GM19463 (cell line): ENCODE results near the gene GPR4.
A peak's percentile ranks its signal among the peaks of the same experiment; 100 is the strongest.
"Not testable (repeated sequence)": the region's sequence is repeated elsewhere in the genome, so short reads cannot be mapped to it uniquely, and the experiment has no call there.

ENCODE experiments used
- ATAC-seq: cut with Tn5 transposase; IDR thresholded peaks from one replicate; pipeline ENCODE4 v1.9.1; 2021; ENCODE audit warnings: mild to moderate bottlenecking, moderate library complexity; ENCODE audit not compliant: unreplicated experiment

The GPR4 gene

DNA sequence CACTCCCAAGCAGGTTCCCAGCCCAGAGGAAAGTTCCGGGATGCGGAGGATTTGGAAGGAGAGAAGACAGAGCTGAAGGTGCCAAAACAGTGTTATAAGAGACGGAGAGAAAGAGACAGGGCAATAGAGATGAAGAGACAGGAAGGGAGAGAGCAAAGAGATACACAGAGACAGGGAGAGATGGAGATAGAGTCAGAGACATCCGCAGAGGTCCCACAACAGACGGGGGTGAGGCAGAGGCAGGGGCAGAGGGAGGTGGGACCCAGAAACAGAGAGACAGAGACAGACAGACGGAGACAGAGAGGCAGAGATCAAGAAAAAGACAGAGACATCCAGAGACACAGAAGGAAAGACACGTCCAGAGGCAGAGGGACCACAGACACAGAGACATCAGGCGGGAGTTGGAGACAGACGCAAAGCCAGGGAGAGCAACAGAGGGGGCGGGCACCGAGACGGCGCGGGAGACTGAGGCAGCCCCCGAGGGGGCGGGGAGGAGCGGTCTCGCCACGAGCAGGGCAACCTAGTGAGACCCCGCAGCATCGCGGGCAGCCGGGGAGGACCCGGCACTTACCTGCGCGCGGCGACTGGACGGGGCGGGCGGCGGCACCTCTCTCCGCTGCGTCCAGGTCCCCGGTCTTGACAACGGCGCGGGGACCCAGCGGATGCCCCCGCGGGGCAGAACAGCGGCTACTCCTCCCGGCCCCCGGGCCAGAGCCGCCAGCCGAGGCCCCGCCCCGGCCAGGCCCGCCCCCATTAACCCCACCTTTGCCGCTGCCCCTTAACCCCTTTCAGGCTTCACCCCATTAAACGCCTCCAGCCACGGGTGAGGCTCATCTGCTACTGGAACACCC lies at the start of gene GPR4:
Gene GPR4 (minus strand): TSS at position 689 of the 851 bp plus-strand sequence. CDS start 10,346 bp downstream, outside the sequence.
- no peak for ATAC-seq

DNA sequence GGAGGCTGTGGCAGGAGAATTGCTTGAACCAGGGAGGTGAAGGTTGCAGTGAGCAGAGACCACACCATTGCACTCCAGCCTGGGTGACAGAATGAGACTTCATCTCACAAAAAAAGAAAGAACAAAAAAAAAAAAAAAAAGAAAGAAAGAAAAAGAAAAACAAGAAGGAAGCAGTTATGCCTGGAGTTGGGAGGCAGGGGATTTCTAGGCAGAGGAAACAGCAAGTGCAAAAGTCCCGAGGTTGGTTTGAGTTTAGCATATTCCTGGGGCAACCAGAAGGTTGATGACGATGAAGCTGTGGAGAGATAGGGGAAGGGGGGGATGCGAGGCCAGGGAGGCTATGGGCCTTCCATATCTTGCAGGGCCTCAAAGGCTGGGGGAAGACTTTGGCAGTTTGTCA lies 48.7 kb upstream of the GPR4 start:
- no peak for ATAC-seq

DNA sequence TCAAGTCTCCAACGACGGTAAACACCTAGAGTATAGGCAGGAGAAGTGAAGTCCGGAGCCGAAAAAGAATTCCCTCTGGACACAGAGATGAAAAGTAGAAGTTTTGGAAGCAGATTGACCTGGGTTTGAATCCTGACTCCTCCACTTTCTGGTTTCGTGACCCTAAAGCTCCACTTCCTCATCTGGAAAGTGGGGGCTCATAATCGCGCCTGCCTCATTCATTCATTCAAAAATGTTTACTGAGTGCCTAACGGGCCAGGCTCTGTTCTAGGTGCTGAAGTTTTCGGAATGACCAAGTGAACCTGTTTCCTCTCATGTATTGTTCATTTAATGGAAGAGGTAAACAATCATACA lies 44.3 kb upstream of the GPR4 start:
- no peak for ATAC-seq

DNA sequence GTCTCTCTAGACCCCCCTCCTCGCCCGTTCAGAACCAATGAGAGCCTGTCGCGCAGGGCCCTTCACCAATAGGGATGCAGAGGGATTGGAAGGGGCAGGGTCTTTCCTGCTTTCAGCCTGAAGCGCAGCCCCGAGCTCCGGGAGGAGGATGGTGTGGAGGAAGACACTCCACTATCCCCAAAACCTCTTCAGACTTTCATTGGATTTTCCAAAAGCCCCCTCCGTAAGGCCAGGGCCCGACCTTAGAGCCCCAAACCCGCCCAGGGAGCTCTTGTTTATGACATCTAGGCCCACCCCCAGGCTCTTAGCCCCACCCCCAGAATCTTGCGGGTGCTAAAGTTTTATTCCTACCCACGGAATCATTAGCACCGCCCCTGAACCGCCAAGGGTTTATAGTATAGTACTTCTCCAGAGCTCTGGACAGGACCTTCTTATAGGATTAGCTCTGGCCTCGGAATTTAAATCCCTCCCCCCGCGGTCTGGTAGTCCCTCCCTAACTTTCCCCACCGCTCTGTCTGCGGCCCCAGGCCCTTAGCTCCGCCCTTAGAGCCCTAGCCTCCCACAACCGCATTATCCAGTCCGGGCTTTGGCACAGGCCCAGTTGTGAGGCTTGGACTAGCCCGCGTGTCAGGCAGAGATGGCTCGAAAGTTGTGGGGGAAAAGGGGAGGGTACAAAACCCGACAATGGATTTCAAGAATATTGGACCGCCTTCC lies 43.8 kb upstream of the GPR4 start:
- peak; percentile 39 for ATAC-seq

DNA sequence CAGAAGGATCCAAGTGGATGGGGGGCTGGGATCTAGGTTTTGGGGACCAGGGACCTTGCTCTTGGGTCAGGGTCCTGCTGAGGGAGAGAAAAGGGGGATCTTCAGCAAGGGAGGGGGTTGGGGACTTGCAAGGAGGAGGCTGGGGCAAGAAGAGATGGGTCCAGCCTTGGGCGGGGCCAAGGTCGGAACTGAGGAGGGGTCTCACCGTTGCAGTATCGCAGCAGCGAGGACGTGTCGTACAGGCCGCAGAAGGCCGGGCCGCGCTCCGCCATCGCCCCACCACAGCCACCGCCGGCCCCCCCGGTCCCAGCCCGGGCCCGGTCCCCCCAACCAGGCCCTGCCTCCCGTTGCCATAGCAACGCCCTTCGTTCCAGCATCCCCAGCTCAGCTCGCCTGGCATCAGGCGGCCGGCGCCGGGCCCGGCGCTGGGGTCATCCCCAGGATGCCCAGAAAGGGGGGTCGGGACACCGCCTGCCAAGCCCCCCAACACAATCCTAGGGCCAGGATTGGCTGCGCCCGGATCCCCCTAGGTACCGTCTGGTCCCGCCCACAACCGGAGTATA lies 43.1 kb upstream of the GPR4 start:
- no peak for ATAC-seq

DNA sequence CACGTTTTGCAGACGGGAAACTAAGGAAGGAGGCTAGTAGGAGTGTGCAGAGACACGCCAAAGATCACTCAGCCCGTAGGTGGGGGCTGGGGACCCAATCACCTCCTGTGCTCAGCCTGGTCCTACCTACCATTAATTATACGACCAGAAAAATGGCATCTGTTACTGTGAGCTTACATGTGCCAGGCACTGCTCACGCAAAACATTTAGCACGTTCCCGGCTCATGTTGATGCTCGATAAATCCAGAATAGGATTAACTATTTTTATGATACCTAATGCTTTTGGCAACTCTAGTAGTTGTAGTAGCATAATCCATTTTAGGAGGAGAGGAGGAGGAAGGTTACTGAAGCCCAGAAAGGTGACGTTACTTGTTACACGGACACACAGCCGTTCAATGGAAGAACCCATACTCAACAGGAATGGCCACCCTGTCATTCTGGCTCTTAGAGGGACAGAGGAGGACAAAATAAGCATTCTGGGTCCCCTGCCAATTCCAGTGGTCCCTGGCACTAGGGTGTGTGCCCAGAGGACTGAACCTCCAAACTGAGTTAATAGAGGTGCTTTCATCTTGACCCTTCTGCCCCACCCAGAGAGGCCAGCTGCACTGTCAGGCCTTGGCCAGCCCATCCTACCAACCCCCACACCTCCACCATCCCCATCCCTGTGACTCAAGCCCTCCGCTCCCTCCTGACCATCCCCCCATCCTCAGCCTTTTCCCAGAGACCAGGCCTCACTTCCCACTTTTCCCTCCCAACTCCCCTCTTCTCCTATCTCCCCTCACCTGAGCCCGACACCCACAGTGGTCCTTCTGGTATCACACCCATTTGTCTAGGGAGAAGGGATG lies 42.1 kb upstream of the GPR4 start:
- ATAC-seq, result no peak

DNA sequence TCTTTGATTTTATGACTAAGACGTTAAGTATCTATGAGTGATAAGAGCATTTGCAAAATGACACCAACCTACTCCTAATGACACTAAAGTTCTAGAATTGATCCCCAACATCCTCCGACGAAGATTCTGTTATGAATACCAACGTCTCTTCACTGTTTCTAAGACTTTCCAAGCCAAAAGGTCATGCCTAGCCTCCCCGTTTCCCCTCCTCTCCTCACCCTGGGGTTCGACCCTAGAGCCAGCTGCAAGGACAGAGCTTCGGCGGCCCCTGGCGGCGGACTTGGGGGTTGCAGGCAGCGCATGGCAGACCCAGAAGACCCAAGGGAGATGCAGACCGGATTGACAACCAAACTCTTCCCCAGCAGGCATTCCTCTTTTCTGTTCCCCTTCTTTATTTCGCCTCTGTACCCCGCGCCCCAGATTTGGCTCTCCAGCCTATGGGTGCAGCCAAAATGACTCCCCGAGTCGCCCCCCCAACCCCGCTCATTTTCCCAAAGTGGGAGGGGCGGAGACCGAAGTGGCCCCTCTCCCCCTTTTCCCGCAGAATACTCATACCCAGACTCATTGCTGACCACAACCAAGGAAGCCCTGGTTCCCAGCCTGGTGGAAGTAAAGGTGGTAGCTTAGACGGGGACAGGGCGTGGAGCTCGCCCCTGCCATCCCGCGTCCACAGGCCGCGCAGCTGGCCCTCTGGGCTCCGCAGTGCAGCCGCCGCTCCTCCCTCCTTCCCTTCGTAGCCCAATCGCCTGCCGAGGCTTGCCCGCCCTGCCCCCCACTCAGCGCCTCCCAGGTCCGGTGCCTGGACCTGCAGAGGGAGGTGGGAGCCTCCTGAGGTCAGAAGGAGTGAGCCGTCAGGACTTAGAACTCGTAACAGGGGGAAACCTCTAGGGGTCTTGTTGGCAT lies 41.3 kb upstream of the GPR4 start:
- no peak for ATAC-seq

DNA sequence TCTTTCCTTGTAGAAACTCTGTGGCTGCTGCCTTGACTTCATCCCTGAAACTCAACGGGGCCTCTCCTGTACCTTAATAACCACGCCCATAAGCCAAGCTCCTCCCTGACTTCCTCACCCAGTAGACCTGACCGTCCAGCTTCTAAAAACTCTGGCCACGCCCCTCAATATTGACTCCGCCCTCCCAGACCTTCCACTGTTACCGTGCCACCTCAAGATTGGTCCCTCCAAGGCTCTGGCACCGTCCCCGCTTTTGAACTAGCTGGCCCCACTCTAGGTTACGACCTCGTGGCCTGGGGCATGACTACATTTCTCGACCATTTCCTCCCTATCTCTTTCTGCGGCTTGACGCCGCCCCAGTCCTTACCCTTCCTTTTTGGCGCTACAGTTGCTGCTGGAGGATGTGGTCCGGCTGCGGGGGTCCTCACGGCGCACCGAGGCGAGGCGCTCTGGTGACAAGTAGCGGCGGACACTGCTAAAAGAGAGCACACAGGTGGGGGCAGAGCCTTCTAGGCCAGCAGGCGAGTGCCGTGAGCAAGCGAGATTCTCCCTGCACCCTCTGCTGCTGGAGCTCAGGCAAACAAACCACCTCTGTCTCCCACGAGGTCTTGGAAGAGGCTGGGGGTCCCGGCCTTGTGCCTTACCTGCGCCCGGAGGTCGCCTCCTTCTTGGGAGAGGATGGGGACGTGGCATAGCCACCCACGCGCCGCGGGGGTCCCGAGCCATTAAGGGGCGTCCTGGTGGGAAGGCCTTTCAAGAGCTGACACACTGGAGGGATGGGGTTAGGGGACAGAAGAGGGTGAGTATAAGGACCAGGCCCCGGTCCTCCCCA lies 39.5 kb upstream of the GPR4 start:
- peak; percentile 39 for ATAC-seq

DNA sequence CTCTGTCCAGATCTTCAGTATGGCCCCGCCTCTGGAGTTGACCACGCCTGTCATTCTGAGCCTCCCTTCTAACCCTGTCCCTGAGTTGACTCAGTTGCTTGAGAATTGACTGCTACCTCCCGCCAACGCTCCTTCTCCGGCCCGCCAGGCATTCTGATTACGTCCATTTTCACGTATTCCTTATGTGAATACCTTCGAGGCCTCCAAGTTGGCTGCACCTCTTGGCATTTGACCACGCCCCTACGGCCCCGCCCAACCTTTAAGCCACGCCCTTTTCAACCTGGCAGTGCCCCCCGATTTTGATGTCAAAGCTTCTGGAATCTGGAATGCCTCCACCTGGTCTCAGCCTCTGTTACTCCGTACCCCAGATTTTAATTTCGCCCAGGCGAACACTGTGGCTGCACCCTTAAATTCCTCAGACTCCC lies 38.8 kb upstream of the GPR4 start:
- no peak for ATAC-seq

DNA sequence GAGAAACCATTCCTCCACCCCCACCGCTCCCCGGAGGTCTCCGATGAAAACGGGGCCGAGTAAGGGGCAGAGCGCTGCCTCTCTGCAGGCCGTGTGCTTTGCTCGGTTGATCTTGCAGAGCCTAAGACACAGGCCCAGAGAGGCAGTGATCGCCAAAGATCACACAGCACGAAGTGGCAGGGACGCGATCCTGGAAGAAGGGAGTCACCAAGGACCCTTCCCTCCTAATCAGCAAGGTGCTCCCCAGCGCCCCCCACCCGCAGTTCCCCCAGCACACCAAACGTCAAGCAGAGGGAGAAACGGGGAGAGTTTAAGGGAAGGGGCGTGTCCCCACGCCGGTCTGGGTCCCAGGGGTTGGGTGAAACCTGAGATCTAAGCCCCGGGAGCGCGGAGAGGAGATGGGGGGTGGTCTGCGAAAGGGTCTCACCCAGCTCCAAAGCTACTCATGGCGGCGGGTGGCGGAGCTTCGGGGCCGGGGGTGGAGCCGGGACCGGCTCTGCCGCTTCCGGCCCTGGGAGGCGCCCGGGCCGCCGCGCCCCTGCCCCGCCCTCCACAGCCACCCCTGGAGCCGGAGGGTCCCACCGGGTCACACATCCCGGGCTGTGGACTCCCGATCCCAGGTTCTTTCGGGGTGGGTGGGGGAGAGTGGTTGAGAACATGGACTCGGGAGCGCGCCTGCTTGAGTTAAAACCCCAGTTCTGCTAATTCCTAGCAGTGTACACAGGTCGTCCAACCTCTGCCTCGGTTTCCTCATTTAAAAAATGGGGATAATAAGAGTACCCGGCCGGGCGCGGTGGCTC lies 37.1 kb upstream of the GPR4 start, which contains the start of gene EML2:
Gene EML2 (minus strand): TSS at position 468 of the 800 bp plus-strand sequence. CDS start 21 bp downstream, at position 447.
- ATAC-seq, result no peak

DNA sequence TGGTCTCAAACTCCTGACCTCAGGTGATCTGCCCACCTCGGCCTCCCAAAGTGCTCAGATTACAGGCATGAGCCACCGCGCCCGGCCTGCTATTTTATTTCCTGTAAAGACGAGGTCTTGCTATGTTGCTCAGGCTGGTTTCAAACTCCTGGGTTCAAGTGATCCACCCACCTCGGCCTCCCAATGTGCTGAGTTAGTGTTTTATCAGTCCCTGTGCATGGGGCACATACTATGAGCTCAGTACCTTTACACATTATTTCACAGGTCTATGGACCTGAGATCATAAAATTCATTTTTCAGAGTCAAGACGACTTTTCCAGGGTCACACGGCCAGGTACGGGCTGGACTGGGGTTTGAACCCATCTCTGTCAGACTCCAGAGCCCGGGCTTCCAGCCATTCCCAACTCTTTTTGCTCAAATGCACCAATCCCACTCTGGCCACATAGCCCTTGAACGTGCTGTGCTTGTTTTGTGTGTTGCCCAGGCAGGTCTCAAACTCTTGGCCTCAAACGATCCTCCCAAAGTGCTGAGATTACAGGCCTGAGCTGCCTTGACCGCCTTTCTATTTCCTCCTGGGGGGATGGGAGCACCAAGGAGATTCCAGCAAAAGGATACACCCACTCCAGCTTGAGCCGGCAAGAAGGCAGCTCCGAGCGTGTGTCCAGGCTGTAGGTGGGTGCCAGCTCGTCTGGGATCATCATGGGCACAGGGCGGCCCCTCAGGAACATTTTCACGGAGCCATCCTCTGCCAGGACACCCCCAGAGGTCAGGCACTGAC lies 36.1 kb upstream of the GPR4 start:
- no peak for ATAC-seq

DNA sequence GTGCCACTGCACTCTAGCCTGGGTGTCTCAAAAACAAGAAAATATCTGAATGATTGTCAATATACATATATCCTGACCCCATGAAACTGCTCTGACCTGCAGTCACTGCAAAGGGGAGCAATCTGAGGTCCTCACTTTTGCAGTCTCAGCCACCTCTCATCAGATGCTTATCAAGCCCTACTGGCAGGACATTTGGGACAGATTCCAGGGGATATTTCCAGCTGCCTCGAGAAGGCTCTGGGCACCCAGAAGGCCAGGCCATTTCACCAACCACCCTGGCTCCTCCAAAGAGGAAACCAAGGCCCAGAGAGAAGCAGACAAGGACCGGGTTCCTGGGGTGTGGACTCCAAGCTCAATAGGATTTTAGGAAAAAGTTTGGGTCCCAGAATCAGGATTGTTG lies 34.9 kb upstream of the GPR4 start:
- ATAC-seq, result no peak

DNA sequence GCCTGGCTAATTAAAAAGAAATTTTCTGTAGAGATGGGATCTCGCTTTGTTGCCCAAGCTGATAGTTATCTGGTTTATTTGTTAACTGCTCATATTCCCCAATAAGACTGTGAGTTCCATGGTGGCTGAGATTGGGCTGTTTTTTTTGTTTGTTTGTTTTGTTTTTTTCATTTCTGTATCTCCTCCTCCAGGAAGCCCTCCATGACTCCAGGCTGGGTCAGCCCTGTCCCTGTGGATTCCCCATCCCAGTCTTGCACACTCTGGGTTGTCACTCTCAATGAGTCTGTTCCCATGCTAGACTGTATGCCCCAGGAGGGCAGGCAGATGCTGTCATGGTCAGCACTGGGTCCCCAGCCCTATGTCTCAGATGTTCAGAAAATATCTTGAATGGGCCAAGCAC lies 34.3 kb upstream of the GPR4 start:
- ATAC-seq, result no peak

DNA sequence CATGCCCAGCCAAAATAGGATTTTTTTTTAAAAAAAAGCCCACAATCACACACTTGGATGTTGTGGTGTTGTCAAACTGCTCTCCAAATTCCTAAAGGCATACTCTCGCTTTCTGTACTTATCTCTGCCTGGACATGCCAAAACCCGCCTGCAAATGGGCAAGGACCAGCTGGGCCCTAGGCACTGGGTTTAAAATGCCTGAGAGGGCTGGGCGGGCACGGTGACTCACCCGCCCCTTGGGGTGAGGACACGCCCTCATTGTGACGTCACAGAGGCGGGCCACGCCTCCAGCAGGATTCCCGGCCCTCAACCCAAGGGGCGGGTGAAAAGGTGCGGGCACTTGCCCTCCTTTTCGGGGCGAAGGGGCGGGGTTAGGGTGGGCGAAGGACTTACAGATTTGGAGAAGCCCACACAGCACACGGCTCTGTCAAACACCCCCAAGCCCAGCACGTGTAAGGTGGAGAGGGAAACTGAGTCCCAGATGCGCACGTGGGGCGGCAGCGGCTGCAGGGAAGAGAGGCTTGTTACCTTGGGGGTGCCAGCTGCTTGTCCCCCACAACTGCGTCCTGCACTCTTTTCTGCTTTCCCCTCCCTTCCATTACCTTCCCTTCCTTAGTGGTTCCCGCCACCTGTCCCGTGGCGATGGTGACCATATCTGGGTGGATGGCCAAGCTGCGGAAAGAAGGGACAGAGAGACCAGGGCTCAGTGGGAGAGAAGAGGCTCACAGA lies 30.6 kb upstream of the GPR4 start:
- no peak for ATAC-seq

DNA sequence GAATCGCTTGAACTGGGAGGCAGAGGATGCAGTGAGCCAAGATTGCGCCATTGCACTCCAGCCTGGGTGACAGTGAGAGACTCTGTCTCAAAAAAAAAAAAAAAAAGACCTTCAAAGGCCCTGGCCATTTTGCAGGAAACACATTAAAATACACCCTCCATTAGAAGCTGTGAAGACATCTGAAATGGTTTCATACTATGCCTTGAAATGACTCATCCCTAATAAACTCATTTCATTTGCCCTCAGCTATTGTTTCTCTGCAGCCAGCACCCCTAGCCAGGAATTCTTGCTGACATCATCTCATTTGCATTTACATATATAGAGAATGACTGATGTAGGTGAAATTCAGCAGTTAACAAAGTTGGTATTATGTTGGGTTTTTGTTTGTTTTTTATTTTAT lies 28.5 kb upstream of the GPR4 start:
- ATAC-seq, result no peak

DNA sequence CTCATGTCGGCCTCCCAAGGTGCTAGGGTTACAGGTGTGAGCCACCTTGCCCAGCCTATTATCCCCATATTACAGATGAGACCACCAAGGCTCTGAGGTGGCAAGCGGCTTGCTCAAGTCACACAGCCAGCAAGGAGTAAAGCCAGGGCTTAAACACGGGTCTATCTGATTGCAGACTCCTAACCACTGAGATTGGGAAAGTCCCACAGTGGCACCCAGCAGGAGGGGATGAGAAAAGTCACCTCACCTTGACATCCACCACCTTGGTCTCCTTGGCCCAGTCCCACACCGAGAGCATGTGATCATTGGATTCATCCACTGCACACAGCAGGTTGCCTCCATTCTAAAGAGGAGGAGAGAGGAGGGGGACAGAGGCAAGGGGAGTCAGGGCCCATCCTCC lies 27.7 kb upstream of the GPR4 start:
- ATAC-seq, result no peak

DNA sequence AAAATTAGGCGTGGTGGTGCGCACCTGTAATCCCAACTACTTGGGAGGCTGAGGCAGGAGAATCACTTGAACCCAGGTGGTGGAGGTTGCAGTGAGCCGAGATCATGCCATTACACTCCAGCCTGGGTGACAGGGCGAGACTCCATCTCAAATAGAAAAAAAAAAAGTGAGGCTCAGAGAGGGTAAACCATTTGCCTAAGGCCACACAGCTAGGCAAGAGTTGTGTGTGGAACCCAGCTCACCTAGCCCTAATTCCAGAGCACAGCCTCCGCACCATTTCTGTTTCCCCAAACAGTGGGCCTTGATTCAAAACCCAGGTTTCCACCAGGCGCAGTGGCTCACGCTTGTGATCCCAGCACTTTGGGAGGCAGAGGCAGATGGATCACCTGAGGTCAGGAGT lies 26.2 kb upstream of the GPR4 start:
- ATAC-seq, result not testable (repeated sequence)
